Mesothelial cell of epicardium (in vitro differentiated cells): ENCODE measurements around the gene KDM4B. TPM values are rescaled to one million over a fixed set of nuclear protein-coding genes. Genes with fewer than 3 reads are reported as not detected.

ENCODE experiments used
- DNase-seq, 2 experiments: peaks; one replicate each; pipeline ENCODE4 v3.0.0; 2021; ENCODE audit warnings: low spot score in 2 of 2; ENCODE audit not compliant: unreplicated experiment in 2 of 2
- H3K27ac Mint-ChIP-seq: 2 replicates; pipeline ENCODE4 v1.8.0; 2021; ENCODE audit warnings: mixed read lengths
- H3K27me3 Mint-ChIP-seq: 2 replicates; pipeline ENCODE4 v1.8.0; 2021; ENCODE audit warnings: low read depth, mixed read lengths
- H3K36me3 Mint-ChIP-seq: 2 replicates; pipeline ENCODE4 v1.8.0; 2021; ENCODE audit warnings: mixed read lengths
- H3K4me1 Mint-ChIP-seq: 2 replicates; pipeline ENCODE4 v1.8.0; 2021; ENCODE audit warnings: mixed read lengths
- H3K4me3 Mint-ChIP-seq: 2 replicates; pipeline ENCODE4 v1.8.0; 2021; ENCODE audit warnings: mild to moderate bottlenecking, moderate library complexity, mixed read lengths
- H3K9me3 Mint-ChIP-seq: 2 replicates; pipeline ENCODE4 v1.8.0; 2021; ENCODE audit warnings: mixed read lengths
- total RNA-seq: library from RNA; stranded (reverse); gene quantifications from 3 replicates; pipeline ENCODE4 v1.2.1, GENCODE V29; 2021
- TF ChIP-seq, protein P1 (sequence below): fragments of 200-600 bp; sonication (generic); IDR thresholded peaks from one replicate; pipeline ENCODE4 v1.5.0; 2021; ENCODE audit warnings: antibody characterized with exemption; ENCODE audit not compliant: unreplicated experiment

Gene KDM4B
- total RNA-seq, 1 donor from 2014 or later: 80.5 TPM

DNA sequence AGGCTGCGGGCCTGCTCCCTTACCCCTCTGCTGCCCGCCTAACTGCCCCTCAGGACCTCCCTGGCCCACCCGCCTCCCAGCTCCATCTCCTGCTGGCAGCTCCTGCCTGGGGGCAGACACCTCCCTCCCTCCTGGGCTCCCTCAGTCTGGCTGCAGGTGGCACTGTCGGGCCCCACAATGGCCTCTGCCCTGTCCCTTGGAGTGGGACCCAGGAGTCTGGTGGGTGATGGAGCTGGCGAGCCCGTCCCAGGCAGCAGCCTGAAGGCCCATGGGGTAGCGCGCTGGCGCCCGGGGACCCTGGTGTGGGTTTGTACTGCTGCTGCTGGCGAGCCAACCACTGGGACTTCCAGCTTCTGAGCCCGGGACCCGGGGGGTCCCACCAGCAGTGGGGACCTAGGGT, 83.6 kb downstream of the KDM4B start:
- Mint-ChIP-seq H3K27me3 (no peaks in the 10 kb centered on the region), H3K9me3 (no peaks in the 10 kb centered on the region), H3K4me1 (peaks cover 10% of the 10 kb centered on the region), H3K4me3 (no peak overlapping the region), H3K27ac (no peak overlapping the region), H3K36me3 (peaks cover 11% of the 10 kb centered on the region)
- no peak for DNase-seq
- TF ChIP-seq, protein P1, sequence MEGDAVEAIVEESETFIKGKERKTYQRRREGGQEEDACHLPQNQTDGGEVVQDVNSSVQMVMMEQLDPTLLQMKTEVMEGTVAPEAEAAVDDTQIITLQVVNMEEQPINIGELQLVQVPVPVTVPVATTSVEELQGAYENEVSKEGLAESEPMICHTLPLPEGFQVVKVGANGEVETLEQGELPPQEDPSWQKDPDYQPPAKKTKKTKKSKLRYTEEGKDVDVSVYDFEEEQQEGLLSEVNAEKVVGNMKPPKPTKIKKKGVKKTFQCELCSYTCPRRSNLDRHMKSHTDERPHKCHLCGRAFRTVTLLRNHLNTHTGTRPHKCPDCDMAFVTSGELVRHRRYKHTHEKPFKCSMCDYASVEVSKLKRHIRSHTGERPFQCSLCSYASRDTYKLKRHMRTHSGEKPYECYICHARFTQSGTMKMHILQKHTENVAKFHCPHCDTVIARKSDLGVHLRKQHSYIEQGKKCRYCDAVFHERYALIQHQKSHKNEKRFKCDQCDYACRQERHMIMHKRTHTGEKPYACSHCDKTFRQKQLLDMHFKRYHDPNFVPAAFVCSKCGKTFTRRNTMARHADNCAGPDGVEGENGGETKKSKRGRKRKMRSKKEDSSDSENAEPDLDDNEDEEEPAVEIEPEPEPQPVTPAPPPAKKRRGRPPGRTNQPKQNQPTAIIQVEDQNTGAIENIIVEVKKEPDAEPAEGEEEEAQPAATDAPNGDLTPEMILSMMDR: no peak

DNA sequence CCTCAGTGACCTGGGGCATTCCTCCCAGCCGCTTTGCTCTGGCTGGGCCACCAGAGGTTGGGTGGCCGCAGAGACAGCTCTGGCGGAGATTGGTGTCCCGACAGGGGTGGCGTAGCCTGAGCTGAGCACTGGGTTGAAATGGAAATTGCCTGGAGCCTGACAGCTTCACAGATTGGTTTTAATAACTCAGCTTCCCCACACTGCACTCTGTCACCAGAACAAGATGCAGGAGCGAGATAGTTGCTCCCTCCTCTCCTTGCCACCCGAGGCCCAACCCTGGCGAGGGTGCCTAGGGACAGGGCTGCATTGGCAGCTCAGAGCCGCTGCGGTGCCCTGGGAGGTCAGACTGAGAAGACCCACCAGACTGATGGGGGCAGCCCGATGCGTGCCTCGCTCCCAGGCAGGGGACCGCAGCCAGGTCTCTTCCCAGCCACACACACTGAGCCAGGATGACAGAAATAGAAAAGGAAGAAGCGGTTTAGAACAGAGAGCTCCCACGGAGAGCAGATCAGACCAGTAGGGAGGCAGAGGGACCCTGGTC, 84.1 kb downstream of the KDM4B start:
- no peak for DNase-seq
- TF ChIP-seq, protein P1: no peak
- Mint-ChIP-seq H3K27me3 (no peaks in the 10 kb centered on the region), H3K36me3 (peaks cover 13% of the 10 kb centered on the region), H3K27ac (no peak overlapping the region), H3K9me3 (no peaks in the 10 kb centered on the region), H3K4me3 (no peak overlapping the region), H3K4me1 (peaks cover 10% of the 10 kb centered on the region)

DNA sequence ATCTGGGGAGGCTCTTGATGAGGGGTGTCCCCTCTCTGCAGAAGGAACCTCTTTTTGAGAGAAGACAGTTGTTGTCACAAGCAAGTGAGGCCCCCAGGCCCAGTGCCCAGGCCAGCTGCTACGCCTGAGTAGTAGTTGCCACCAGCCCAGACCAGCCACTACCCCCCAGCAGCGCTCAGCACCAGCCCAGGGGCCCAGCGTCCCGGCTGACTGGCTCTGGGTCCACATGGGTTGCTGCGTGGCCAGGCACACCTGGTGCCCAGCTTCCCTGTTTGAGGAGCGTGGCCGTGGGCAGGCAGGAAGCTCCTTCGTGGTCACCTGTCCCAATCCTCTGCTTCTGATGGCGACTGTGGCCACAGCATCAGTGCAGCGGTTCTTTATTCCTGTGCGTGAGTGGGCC, 84.7 kb downstream of the KDM4B start:
- H3K27ac Mint-ChIP-seq: no peak overlapping the region

DNA sequence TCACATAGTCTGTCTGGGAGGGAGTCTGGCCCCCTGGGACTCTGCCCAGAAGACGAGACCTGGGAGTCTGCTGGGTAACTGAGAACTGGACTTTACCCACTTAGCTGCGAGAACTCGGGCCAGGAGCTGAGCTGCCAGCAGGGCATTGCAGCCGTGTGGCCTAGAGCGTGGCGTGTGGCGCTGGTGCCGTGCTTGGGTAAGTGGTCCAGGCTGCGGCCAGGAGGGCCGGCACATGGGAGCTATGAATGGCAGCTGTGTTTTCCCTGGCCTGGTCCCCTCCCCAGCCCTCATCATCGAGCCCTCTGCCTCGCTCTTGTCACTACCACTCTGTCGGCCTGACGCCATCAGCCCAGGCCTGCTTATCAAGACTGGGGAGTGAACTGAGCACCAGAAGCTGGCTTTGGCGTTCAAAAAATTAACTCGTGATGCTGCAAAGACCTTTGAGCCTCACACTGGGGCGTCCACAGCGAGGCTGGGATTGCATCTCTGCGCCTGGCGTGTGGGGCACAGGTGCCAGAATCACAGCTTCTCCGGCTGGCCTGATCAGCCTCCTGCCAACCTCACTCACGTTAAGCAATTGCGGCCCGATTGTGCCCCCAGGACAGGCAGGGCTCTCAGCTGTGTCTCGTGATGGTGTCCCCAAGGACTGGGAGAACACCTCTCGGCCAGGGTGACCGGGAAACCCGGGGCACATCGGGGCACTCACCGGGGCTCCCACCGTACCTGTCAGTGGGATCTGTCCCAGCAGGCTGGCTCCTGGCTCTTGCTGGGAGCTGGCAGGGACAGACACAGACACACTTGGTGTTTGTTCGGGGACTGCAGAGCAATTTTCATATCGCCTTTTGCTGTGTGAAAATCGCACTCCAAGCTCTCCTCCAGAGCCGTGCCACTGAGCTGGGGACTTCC, 85.9 kb downstream of the KDM4B start:
- TF ChIP-seq, protein P1: no peak
- Mint-ChIP-seq H3K27me3 (no peaks in the 10 kb centered on the region), H3K4me1 (peaks cover 3% of the 10 kb centered on the region), H3K27ac (no peak overlapping the region), H3K4me3 (no peak overlapping the region), H3K36me3 (peaks cover 11% of the 10 kb centered on the region), H3K9me3 (no peaks in the 10 kb centered on the region)
- DNase-seq: no peak

More for the DNA sequence above, 84.7 kb downstream of the KDM4B start:
- Mint-ChIP-seq H3K36me3 (peaks cover 11% of the 10 kb centered on the region), H3K9me3 (no peaks in the 10 kb centered on the region), H3K4me1 (peaks cover 4% of the 10 kb centered on the region), H3K4me3 (no peak overlapping the region), H3K27me3 (no peaks in the 10 kb centered on the region)
- no peak for DNase-seq
- TF ChIP-seq, protein P1: no peak

GRCh38 chr19:5055457-5055776, 86.5 kb downstream of the KDM4B start:
- TF ChIP-seq, protein P1: no peak
- H3K36me3 Mint-ChIP-seq: peaks cover 12% of the 10 kb centered on the region
- H3K27me3 Mint-ChIP-seq: no peaks in the 10 kb centered on the region
- no peaks in the 10 kb centered on the region for H3K4me1 Mint-ChIP-seq
- no peaks in the 10 kb centered on the region for H3K9me3 Mint-ChIP-seq
- DNase-seq: no peak
- H3K4me3 Mint-ChIP-seq: no peak overlapping the region
- no peak overlapping the region for H3K27ac Mint-ChIP-seq
